ENCODE measurements around the gene PTPRR.

Gene PTPRR

DNA sequence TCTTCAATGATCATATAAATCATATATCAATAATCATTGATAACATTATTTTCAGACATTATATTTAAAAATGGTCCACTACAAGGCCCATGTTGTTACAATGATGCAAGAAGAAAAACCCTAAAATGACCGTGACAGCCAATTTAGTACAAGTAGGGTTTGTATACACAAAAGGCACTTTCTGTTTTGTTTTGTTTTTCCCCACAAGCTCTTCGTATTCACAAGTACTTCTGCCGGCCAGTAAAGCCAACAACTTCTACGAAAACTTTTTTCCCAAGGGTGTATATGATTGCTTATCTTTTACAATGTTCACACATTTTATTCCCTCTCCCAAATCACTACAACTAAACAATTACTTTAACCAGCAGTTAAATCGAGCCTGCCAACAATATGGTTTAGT lies 292.9 kb downstream of the PTPRR start:
- no peak for TF ChIP-seq SIN3A (IDR thresholded peaks at IDR 0.05; ENCODE audit: borderline replicate concordance, insufficient read depth, low read length)
- TF ChIP-seq TAF1 (IDR thresholded peaks at IDR 0.05; ENCODE audit: borderline replicate concordance, insufficient read depth, low read length) = no peak
- TF ChIP-seq POLR2AphosphoS5 (IDR thresholded peaks at IDR 0.05; ENCODE audit: low read depth, low read length) = no peak
- TF ChIP-seq FOXP2 (optimal IDR thresholded peaks at IDR 0.05; ENCODE audit: borderline replicate concordance, extremely low read depth, extremely low read length, insufficient read depth) = no peak
- TF ChIP-seq, protein P1, sequence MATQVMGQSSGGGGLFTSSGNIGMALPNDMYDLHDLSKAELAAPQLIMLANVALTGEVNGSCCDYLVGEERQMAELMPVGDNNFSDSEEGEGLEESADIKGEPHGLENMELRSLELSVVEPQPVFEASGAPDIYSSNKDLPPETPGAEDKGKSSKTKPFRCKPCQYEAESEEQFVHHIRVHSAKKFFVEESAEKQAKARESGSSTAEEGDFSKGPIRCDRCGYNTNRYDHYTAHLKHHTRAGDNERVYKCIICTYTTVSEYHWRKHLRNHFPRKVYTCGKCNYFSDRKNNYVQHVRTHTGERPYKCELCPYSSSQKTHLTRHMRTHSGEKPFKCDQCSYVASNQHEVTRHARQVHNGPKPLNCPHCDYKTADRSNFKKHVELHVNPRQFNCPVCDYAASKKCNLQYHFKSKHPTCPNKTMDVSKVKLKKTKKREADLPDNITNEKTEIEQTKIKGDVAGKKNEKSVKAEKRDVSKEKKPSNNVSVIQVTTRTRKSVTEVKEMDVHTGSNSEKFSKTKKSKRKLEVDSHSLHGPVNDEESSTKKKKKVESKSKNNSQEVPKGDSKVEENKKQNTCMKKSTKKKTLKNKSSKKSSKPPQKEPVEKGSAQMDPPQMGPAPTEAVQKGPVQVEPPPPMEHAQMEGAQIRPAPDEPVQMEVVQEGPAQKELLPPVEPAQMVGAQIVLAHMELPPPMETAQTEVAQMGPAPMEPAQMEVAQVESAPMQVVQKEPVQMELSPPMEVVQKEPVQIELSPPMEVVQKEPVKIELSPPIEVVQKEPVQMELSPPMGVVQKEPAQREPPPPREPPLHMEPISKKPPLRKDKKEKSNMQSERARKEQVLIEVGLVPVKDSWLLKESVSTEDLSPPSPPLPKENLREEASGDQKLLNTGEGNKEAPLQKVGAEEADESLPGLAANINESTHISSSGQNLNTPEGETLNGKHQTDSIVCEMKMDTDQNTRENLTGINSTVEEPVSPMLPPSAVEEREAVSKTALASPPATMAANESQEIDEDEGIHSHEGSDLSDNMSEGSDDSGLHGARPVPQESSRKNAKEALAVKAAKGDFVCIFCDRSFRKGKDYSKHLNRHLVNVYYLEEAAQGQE (IDR thresholded peaks at IDR 0.05; ENCODE audit: insufficient read depth in 1 of 2, low read depth in 2 of 2, low read length in 2 of 2) = no peak

DNA sequence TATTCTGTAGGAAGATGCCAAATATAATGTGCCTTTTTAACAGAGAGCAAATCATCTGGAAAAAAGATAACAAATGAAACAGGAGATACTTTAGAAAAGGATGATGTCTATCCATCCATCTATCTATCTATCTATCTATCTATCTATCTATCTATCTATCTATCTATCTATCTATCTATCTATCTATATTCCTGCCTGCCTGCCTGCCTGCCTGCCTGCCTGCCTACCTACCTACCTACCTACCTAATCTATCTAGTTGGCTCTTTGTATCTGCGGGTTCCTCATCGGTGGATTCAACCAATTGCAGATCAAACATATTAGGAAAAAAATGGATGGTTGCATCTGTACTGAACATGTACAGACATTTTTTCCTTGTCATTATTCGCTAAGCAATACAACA lies 294.4 kb downstream of the PTPRR start:
- TF ChIP-seq, protein P1 (IDR thresholded peaks at IDR 0.05; ENCODE audit: insufficient read depth in 1 of 2, low read depth in 2 of 2, low read length in 2 of 2) = no peak
- no peak for TF ChIP-seq POLR2AphosphoS5 (IDR thresholded peaks at IDR 0.05; ENCODE audit: low read depth, low read length)
- TF ChIP-seq SIN3A (IDR thresholded peaks at IDR 0.05; ENCODE audit: borderline replicate concordance, insufficient read depth, low read length) = no peak
- TF ChIP-seq FOXP2 (optimal IDR thresholded peaks at IDR 0.05; ENCODE audit: borderline replicate concordance, extremely low read depth, extremely low read length, insufficient read depth) = no peak
- no peak for TF ChIP-seq TAF1 (IDR thresholded peaks at IDR 0.05; ENCODE audit: borderline replicate concordance, insufficient read depth, low read length)

DNA sequence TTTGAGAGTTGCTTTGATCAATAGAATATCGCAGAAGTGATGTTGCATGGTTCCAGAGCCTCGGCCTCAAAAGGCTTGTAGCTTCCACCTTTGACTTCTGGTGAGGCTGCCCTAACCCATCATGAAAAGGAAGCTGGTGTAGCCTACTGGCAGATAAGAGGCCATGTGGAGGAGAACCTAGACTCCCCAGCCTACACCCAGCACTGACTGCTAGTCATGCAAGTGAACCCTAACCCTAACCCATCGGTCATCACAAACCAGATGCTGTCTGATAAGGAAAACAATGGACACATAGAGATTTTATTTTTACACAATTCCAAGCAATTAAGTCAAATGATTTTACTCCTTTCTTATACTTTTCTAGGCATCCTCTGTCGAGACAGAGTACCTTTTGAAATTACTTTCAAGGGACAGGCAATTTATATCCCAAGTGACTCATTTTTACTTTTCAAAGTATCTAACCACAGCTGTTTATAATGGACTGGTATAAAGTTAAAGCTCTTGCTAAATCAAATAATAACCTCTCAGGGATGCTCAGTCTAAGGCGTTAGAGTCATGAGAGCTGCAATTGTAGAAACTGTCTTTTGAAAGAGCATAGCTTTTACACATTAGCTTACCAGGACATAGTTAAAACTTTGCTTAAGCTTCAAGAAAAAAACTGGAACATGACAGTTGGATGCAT lies 300.9 kb downstream of the PTPRR start:
- TF ChIP-seq SIN3A (IDR thresholded peaks at IDR 0.05; ENCODE audit: borderline replicate concordance, insufficient read depth, low read length) (no peak), TAF1 (IDR thresholded peaks at IDR 0.05; ENCODE audit: borderline replicate concordance, insufficient read depth, low read length) (no peak), FOXP2 (optimal IDR thresholded peaks at IDR 0.05; ENCODE audit: borderline replicate concordance, extremely low read depth, extremely low read length, insufficient read depth) (no peak), POLR2AphosphoS5 (IDR thresholded peaks at IDR 0.05; ENCODE audit: low read depth, low read length) (no peak)
- TF ChIP-seq, protein P1 (IDR thresholded peaks at IDR 0.05; ENCODE audit: insufficient read depth in 1 of 2, low read depth in 2 of 2, low read length in 2 of 2) = no peak

DNA sequence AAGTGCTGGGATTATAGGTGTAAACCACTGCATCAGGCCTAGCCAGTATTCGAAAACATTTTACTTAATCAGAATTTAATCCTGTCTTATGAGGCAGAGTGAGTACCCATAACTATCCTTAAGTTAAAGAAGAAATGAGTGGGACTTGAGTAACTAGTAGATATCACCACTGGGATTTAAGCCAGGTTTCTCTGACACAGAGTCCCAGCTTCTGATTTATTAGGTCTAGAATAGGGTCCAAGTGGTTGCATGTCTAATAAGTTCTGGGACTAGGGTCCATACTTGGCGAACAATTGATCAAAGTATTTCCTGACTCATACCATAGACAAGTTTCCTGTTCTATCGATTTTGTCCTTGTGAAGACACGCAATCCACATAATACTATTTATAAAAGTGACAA lies 302.2 kb downstream of the PTPRR start:
- TF ChIP-seq SIN3A (IDR thresholded peaks at IDR 0.05; ENCODE audit: borderline replicate concordance, insufficient read depth, low read length) (no peak), POLR2AphosphoS5 (IDR thresholded peaks at IDR 0.05; ENCODE audit: low read depth, low read length) (no peak), TAF1 (IDR thresholded peaks at IDR 0.05; ENCODE audit: borderline replicate concordance, insufficient read depth, low read length) (no peak), FOXP2 (optimal IDR thresholded peaks at IDR 0.05; ENCODE audit: borderline replicate concordance, extremely low read depth, extremely low read length, insufficient read depth) (no peak)
- TF ChIP-seq, protein P1 (IDR thresholded peaks at IDR 0.05; ENCODE audit: insufficient read depth in 1 of 2, low read depth in 2 of 2, low read length in 2 of 2) = no peak
